Measurements from ENCODE around the gene TNIP1.

DNA sequence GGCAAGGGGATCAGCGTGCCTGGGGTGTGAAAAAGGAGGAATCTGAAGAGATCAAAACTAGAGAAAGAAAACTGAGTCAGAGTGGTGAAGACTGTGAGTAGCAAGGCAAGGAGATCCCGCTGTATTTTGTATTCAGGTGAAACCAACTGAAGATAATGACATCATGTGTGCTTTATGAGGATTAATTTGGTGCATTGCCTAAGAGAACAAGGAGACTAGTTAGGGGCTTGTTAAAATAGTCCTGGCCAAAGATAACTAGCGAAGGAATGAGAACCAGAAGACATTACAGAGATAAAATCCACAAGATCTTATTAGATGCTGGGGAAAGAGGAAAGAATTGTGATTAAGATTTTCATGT lies 77.4 kb downstream of the TNIP1 start:
- TF ChIP-seq CTCF (IDR thresholded peaks at IDR 0.05) (no peak), POLR2A (IDR thresholded peaks at IDR 0.05) (no peak), POLR2AphosphoS5 (IDR thresholded peaks at IDR 0.05) (no peak)

Measured in stomach (tissue), 4 donors.